ENCODE data around the gene ANKRD60.

Gene ANKRD60

DNA sequence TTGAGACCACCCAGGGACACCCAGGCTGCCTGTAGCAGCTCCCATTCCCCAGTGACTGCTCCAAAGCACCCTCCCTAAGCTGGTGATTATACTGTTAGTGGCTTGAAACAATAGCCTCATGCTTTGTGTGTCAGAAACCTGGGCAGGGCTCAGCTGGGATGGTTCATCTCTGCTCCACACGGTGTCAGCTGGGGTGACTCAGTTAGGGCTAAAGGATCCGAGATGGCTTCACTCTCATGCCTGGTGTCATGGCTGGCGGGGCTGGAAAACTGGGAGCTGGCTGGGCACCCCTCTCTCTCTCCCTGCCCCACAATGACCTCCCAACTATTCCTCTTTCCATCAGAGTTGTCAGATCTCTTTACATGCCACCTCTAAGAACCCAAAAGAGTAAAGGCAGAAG lies 44.4 kb downstream of the ANKRD60 start:
- no peak for DNase-seq

DNA sequence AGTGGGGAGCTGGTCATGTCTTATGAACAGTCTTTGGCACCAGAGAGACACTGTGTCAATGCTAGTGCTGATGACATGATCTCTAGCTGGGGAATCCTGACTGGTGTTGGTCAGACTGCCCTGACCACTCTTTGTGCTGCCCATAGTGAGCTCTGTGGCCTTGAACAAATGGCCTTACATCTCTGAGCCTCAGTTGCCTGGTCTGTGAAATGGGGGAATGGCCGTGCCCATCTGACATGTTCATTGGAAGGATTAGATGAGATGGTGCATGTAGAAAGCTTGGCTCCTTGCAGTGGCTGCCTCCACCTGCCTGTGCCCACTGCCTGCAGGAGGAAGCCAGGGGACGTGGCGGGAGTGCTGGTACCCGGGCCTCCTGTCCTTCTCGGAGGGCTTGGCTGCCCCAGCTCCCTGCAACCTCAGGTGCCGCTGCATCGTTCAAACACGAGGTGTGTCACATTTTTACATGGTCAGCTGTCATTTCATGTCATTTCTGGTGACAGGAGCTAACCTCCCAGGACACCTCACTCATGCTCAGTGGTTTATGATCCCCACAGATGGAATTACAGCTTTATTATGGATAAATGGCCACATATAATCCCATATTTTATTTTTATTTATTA lies 45.8 kb downstream of the ANKRD60 start:
- no peak for DNase-seq

- no peak for DNase-seq
Measured at GRCh38 chr20:58179432-58180099, 48.9 kb downstream of the ANKRD60 start.

- DNase-seq, result no peak
Measured at GRCh38 chr20:58179083-58179431, 49.4 kb downstream of the ANKRD60 start.

GRCh38 chr20:58177799-58178198 lies 50.7 kb downstream of the ANKRD60 start:
- DNase-seq, result no peak

GRCh38 chr20:58175836-58176235 lies 52.6 kb downstream of the ANKRD60 start:
- no peak for DNase-seq

DNA sequence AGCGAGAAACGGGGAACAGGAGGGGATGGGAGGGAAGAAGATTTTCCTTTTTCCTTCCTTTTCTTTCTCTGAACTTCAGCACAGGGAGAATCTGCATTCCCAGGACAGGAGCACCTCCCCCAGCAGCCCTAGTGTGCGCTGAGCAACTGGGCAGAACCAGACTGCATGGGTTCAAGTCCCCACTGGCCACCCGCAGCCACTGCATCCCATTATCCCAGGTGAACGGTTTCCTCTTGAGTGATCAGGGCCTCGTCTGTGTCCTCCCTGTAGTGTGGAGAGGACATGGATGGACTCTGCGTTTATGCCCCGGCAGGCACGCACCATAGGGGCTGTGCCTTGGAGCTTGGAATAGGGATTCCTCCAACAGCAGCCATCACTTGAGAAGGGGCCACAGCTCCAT lies 53.0 kb downstream of the ANKRD60 start:
- no peak for DNase-seq

- DNase-seq, result no peak
Measured at GRCh38 chr20:58174708-58175280, 53.7 kb downstream of the ANKRD60 start.

DNA sequence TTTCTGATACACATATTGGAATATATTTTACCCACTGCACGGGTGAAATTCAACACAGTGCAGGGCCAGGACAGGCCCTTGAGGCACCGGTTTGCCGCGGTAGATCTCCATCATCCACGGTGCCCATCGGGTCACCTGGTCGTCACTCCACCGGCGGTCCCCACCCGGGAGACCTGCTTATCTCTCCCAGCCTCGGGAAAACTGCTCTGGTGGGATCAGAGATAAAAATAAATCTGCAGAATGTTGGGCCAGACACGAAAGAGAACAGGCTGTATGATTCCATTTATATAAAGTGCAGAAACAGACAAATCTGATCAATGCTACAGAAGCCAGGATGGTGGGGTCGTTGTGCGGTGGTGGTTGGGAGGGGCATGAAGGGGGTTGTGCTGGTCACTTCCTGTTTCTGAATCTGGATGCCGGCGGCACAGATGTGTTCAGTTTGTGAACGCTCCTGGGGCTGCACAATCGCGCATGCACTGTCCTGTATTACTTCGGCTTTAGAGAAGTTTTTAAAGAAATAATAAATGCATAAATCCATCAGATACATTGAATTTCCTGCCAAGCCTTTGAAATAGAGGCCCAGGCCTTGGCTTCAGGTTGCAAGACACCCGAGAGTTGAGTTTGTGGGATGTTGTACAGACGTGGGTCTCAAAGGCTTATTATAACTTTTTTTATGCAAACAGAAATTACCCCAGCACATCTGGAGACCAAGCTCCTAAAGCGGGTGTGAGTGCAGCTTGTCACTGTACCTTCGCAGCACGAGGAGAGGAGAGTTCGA lies 54.3 kb downstream of the ANKRD60 start:
- DNase-seq, result no peak

DNA sequence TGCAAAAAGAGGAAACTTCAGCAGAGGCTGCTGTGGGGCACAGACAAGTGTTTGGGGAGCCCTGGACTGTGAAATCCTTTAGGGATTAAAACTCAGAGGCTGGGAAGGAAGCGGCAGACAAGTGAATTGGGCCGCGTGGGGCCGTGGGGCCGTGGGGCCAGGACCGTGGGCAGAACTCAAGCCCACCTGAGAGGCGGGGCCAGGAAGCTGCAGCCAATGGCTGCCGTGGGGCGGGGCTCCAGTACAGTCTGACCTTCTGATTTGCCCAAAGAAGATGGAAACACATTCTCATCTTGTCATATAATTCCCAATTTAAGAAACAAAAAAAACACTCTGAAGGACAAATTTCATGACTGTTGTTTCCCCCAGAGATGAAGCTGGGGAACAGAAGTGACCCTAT lies 55.4 kb downstream of the ANKRD60 start:
- no peak for DNase-seq

DNA sequence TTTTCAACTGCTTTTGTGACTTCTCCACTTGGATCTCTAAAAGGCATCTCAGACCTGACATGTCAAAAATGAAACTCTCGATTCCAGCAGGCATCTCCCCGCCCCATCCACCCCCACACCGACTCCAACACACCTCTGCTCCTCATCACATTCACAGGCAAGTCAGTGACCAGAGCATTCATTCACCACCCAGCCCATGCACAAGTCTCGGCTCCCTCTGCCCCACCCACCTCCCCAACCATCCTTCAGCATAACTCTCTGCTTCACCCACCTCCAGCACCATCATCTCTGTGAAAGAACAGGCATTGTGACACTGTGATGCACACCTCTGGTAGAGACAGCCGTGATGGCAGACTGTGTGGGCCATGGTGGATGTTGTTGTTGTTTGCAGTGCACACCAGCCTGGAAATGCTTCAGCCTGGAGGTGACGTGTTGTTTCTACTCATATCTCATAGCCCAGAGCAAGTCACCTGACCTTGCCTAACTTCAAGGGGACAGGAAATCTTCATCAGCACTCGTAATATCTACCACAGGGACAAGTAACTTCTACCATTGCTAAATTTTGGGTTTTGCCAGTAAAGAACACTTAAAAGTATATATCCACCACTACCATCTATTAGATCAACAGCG lies 56.5 kb downstream of the ANKRD60 start:
- DNase-seq, result no peak

DNA sequence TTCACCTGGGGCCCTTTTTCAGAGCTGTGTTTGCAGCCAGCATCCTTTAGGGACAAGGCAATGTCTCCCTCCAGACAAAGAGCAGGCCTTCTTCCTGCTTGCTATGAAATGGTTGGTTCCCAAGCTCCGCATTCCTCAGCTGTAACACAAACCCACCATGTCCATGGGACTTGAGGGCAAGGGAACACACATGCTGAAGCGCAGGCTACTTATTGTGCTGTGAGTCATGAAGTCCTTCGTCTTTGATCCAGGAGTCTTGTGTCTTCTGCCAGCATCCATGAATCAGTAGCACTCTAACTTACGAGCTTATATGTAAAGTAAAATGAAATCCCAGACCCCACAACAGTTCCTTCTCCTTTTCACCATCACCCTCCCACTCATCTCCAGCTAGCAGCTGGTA lies 59.0 kb downstream of the ANKRD60 start:
- DNase-seq, result no peak

- no peak for DNase-seq
Measured at GRCh38 chr20:58168843-58169242, 59.6 kb downstream of the ANKRD60 start.

DNA sequence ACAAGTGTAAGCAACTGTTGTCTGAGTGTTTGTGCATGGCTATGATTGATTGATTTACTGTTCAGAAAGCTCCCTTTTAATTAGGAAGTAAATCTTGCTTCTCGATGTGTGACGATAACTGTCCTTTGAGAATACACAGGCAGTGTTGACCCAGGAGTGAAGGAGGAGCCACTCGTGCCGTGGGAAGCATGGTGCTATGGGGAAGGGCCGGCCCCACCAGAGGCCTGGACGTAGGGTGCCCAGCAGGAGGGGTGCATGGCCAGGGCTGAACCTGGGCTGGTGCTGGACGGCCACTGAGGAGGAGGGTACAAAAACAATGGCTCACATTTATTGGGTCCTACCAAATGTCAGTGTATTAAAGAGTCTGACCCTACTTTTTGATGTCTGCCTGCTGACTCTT lies 60.7 kb downstream of the ANKRD60 start:
- DNase-seq, result no peak
